ENCODE measurements around the gene ATP4A.

The ATP4A gene

DNA sequence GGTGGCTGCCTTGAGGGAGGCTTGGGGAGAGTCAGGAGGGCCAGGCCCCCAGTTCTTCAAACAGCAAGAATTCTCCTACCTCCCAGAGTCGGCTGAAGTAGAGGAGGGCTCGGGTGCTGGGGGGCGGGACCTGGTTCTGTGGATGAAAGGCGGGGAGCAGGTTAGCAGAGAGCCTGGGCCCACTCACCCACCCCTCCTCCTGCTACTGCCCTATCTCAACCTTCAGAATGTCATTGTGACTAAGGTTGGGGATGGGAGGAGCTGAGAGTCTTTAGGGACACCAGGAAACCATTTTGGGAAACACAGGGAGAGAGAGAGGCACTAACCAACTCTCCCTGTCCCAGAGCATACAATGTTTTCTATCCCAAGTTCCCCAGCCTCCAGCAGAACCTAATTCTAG is 60.7 kb downstream of the ATP4A start:
- DNase-seq (ENCODE audit: low spot score) (no peak), FAIRE-seq (no peak)

DNA sequence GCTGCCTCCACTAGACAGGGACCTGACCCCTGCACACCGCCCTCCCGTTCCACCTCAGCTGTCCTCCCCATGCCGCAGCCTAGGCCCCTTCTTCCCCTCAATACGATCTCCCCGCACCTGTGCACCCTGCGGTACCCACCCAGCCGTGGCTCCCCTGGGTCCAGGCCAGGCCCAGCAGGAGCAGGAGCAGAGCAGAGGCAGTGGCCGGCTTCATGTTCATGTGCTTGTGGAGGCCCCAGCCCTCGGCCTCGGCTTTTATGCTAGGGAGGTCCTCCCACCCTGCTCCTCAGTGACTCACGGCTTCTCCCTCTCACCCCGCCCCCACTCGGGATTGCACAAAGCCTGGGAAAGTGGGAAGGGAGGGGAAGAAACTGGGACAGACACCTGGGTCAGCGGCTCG is 61.8 kb downstream of the ATP4A start:
- FAIRE-seq, result no peak
- DNase-seq (ENCODE audit: low spot score), result peak; percentile 57

- no peak for DNase-seq (ENCODE audit: low spot score)
- no peak for FAIRE-seq
Observed at GRCh38 chr19:35500611-35501010, 62.8 kb downstream of the ATP4A start.

All from urothelium cell line (cell line).